ENCODE results near the gene CARD8. TPM values are rescaled to one million over a fixed set of nuclear protein-coding genes. Genes with fewer than 3 reads are reported as not detected.

Gene CARD8
- total RNA-seq, 2 experiments from 2014 or later, result 71.1 to 73.1 TPM

- no peak overlapping the region for H3K27ac ChIP-seq (ENCODE audit: low read depth in 1 of 2, low read length in 2 of 2)
- H3K9me3 ChIP-seq (ENCODE audit: control insufficient read depth in 1 of 2, insufficient read depth in 1 of 2, low read length in 2 of 2), result no peaks in the 10 kb centered on the region
- Mint-ChIP-seq H3K9me3 (no peaks in the 10 kb centered on the region), H3K36me3 (ENCODE audit: low read depth) (peaks cover 85% of the 10 kb centered on the region), H3K4me1 (ENCODE audit: low read depth) (peaks cover 15% of the 10 kb centered on the region), H3K4me3 (no peak overlapping the region), H3K27me3 (no peaks in the 10 kb centered on the region), H3K27ac (no peak overlapping the region)
- H3K4me1 ChIP-seq (ENCODE audit: insufficient read depth, low read length), result no peaks in the 10 kb centered on the region
- intact Hi-C loops (cut with DNase I, micrococcal nuclease), result no loop called here
- no peak overlapping the region for H3K4me3 ChIP-seq (ENCODE audit: low read length)
- TF ChIP-seq CTCF (IDR thresholded peaks at IDR 0.05), result no peak
- CTCF ChIA-PET, result no interaction called here
- H3K36me3 ChIP-seq (ENCODE audit: insufficient read depth, low read length), result peaks cover 76% of the 10 kb centered on the region
- ATAC-seq (ENCODE audit: poor library complexity) (no peak), DNase-seq (no peak)
- H3K27me3 ChIP-seq (ENCODE audit: control insufficient read depth in 1 of 2, insufficient read depth in 2 of 2, low read length in 2 of 2), result no peaks in the 10 kb centered on the region
- POLR2A ChIA-PET, result interaction anchor here (0.6 to 1.3 kb wide), 2 partner anchors 10 to 25 kb away, joined by 3 to 8 read pairs; no protein-coding TSS in a partner anchor
Measured at GRCh38 chr19:48213959-48214358, 41.8 kb downstream of the CARD8 start.

GRCh38 chr19:48210005-48210404 is 45.7 kb downstream of the CARD8 start:
- H3K4me3 ChIP-seq (ENCODE audit: low read length), result no peak overlapping the region
- DNase-seq (no peak), ATAC-seq (ENCODE audit: poor library complexity) (peak; percentile 61)
- ChIA-PET POLR2A (no interaction called here), CTCF (interaction anchor here (0.9 to 2.0 kb wide), 3 partner anchors 9 to 50 kb away, joined by 3 to 8 read pairs (median 3); no protein-coding TSS in a partner anchor)
- peaks cover 13% of the 10 kb centered on the region for H3K4me1 ChIP-seq (ENCODE audit: insufficient read depth, low read length)
- no peak overlapping the region for H3K27ac ChIP-seq (ENCODE audit: low read depth in 1 of 2, low read length in 2 of 2)
- H3K36me3 ChIP-seq (ENCODE audit: insufficient read depth, low read length), result peaks cover 45% of the 10 kb centered on the region
- intact Hi-C loops (cut with DNase I, micrococcal nuclease), result no loop called here
- no peaks in the 10 kb centered on the region for H3K9me3 Mint-ChIP-seq
- H3K4me1 Mint-ChIP-seq (ENCODE audit: low read depth), result peaks cover 29% of the 10 kb centered on the region
- no peak for TF ChIP-seq CTCF (IDR thresholded peaks at IDR 0.05)
- no peaks in the 10 kb centered on the region for H3K27me3 ChIP-seq (ENCODE audit: control insufficient read depth in 1 of 2, insufficient read depth in 2 of 2, low read length in 2 of 2)
- H3K4me3 Mint-ChIP-seq, result no peak overlapping the region
- H3K27ac Mint-ChIP-seq, result peak overlapping the region; percentile 83
- no peaks in the 10 kb centered on the region for H3K9me3 ChIP-seq (ENCODE audit: control insufficient read depth in 1 of 2, insufficient read depth in 1 of 2, low read length in 2 of 2)
- no peaks in the 10 kb centered on the region for H3K27me3 Mint-ChIP-seq
- H3K36me3 Mint-ChIP-seq (ENCODE audit: low read depth), result peaks cover 54% of the 10 kb centered on the region

GRCh38 chr19:48206397-48207093 is 49.2 kb downstream of the CARD8 start:
- no peak for TF ChIP-seq CTCF (IDR thresholded peaks at IDR 0.05)
- no peaks in the 10 kb centered on the region for H3K9me3 ChIP-seq (ENCODE audit: control insufficient read depth in 1 of 2, insufficient read depth in 1 of 2, low read length in 2 of 2)
- Mint-ChIP-seq H3K9me3 (no peaks in the 10 kb centered on the region), H3K4me1 (ENCODE audit: low read depth) (peaks cover 29% of the 10 kb centered on the region), H3K27me3 (no peaks in the 10 kb centered on the region), H3K36me3 (ENCODE audit: low read depth) (peaks cover 23% of the 10 kb centered on the region), H3K4me3 (peak overlapping the region; percentile 9), H3K27ac (no peak overlapping the region)
- intact Hi-C loops (cut with DNase I, micrococcal nuclease), result no loop called here
- H3K36me3 ChIP-seq (ENCODE audit: insufficient read depth, low read length), result peaks cover 17% of the 10 kb centered on the region
- ChIA-PET POLR2A (interaction anchor here (1.7 kb wide), 1 partner anchor 43 kb away, joined by 5 read pairs; no protein-coding TSS in a partner anchor), CTCF (interaction anchor here (1.1 kb wide), 1 partner anchor 54 kb away, joined by 3 read pairs; no protein-coding TSS in a partner anchor)
- no peak overlapping the region for H3K4me3 ChIP-seq (ENCODE audit: low read length)
- ATAC-seq (ENCODE audit: poor library complexity) (no peak), DNase-seq (no peak)
- no peaks in the 10 kb centered on the region for H3K27me3 ChIP-seq (ENCODE audit: control insufficient read depth in 1 of 2, insufficient read depth in 2 of 2, low read length in 2 of 2)
- peaks cover 33% of the 10 kb centered on the region for H3K4me1 ChIP-seq (ENCODE audit: insufficient read depth, low read length)
- no peak overlapping the region for H3K27ac ChIP-seq (ENCODE audit: low read depth in 1 of 2, low read length in 2 of 2)
